ENCODE results near the gene TCEAL1. TPM values are rescaled to one million over a fixed set of nuclear protein-coding genes. Genes with fewer than 3 reads are reported as not detected.

The TCEAL1 gene
- polyA plus RNA-seq, 1 donor (not counting 4 experiments of a cell fraction or from before 2014, with no cell fraction given) = 21.5 TPM

GRCh38 chrX:103640401-103641155, 11.8 kb downstream of the TCEAL1 start:
- Histone ChIP-seq H2AFZ (ENCODE audit: control insufficient read depth, low read length) (no peak overlapping the region), H3K36me3 (ENCODE audit: control insufficient read depth in 2 of 2, extremely low read depth in 1 of 2, insufficient read depth in 2 of 2, low read length in 2 of 2) (no peaks in the 10 kb centered on the region), H3K4me2 (ENCODE audit: control insufficient read depth, extremely low read depth, insufficient read depth, low read depth, low read length) (no peak overlapping the region), H3K9me3 (ENCODE audit: control insufficient read depth, low read depth, low read length) (no peaks in the 10 kb centered on the region), H3K9me1 (ENCODE audit: control insufficient read depth, extremely low read depth, insufficient read depth, low read length) (no peaks in the 10 kb centered on the region), H3K27ac (ENCODE audit: control insufficient read depth, insufficient read depth, low read length) (no peak overlapping the region), H4K20me1 (ENCODE audit: control insufficient read depth, extremely low read depth, insufficient read depth, low read length) (no peaks in the 10 kb centered on the region), H3K4me3 (ENCODE audit: control insufficient read depth in 2 of 3, extremely low read depth in 1 of 3, insufficient read depth in 2 of 3, low read depth in 1 of 3, low read length in 3 of 3) (no peak overlapping the region), H3K27me3 (ENCODE audit: control insufficient read depth, extremely low read depth, insufficient read depth, low read length) (no peaks in the 10 kb centered on the region), H3K79me2 (ENCODE audit: control insufficient read depth, insufficient read depth, low read length) (no peaks in the 10 kb centered on the region), H3K9ac (ENCODE audit: control insufficient read depth, extremely low read depth, insufficient read depth, low read length) (no peak overlapping the region), H3K4me1 (ENCODE audit: control insufficient read depth, extremely low read depth, insufficient read depth, low read length) (peaks cover 19% of the 10 kb centered on the region)
- dilution Hi-C loops (cut with MboI; ENCODE audit: extremely low pct_ligation_motif_present, low sequenced_read_pairs) = no loop called here
- no peak for DNase-seq (ENCODE audit: low read depth, low spot score)
- TF ChIP-seq EZH2 (IDR thresholded peaks at IDR 0.05; ENCODE audit: low read length) = no peak
- TF ChIP-seq, protein P1, sequence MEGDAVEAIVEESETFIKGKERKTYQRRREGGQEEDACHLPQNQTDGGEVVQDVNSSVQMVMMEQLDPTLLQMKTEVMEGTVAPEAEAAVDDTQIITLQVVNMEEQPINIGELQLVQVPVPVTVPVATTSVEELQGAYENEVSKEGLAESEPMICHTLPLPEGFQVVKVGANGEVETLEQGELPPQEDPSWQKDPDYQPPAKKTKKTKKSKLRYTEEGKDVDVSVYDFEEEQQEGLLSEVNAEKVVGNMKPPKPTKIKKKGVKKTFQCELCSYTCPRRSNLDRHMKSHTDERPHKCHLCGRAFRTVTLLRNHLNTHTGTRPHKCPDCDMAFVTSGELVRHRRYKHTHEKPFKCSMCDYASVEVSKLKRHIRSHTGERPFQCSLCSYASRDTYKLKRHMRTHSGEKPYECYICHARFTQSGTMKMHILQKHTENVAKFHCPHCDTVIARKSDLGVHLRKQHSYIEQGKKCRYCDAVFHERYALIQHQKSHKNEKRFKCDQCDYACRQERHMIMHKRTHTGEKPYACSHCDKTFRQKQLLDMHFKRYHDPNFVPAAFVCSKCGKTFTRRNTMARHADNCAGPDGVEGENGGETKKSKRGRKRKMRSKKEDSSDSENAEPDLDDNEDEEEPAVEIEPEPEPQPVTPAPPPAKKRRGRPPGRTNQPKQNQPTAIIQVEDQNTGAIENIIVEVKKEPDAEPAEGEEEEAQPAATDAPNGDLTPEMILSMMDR (optimal IDR thresholded peaks at IDR 0.05 in 1 of 3, IDR thresholded peaks at IDR 0.05 in 1 of 3, conservative IDR thresholded peaks at IDR 0.05 in 1 of 3; ENCODE audit: extremely low read depth in 1 of 3, insufficient read depth in 2 of 3, low read length in 3 of 3) = no peak
- FAIRE-seq = no peak

GRCh38 chrX:103644125-103644524, 15.3 kb downstream of the TCEAL1 start:
- Histone ChIP-seq H3K36me3 (ENCODE audit: control insufficient read depth in 2 of 2, extremely low read depth in 1 of 2, insufficient read depth in 2 of 2, low read length in 2 of 2) (no peaks in the 10 kb centered on the region), H3K9me1 (ENCODE audit: control insufficient read depth, extremely low read depth, insufficient read depth, low read length) (no peaks in the 10 kb centered on the region), H3K9me3 (ENCODE audit: control insufficient read depth, low read depth, low read length) (no peaks in the 10 kb centered on the region), H2AFZ (ENCODE audit: control insufficient read depth, low read length) (no peak overlapping the region), H3K79me2 (ENCODE audit: control insufficient read depth, insufficient read depth, low read length) (no peaks in the 10 kb centered on the region), H4K20me1 (ENCODE audit: control insufficient read depth, extremely low read depth, insufficient read depth, low read length) (no peaks in the 10 kb centered on the region), H3K4me2 (ENCODE audit: control insufficient read depth, extremely low read depth, insufficient read depth, low read depth, low read length) (no peak overlapping the region), H3K27ac (ENCODE audit: control insufficient read depth, insufficient read depth, low read length) (no peak overlapping the region), H3K4me3 (ENCODE audit: control insufficient read depth in 2 of 3, extremely low read depth in 1 of 3, insufficient read depth in 2 of 3, low read depth in 1 of 3, low read length in 3 of 3) (no peak overlapping the region), H3K9ac (ENCODE audit: control insufficient read depth, extremely low read depth, insufficient read depth, low read length) (no peak overlapping the region), H3K4me1 (ENCODE audit: control insufficient read depth, extremely low read depth, insufficient read depth, low read length) (peaks cover 4% of the 10 kb centered on the region), H3K27me3 (ENCODE audit: control insufficient read depth, extremely low read depth, insufficient read depth, low read length) (no peaks in the 10 kb centered on the region)
- FAIRE-seq = no peak
- dilution Hi-C loops (cut with MboI; ENCODE audit: extremely low pct_ligation_motif_present, low sequenced_read_pairs) = no loop called here
- TF ChIP-seq, protein P1 (optimal IDR thresholded peaks at IDR 0.05 in 1 of 3, IDR thresholded peaks at IDR 0.05 in 1 of 3, conservative IDR thresholded peaks at IDR 0.05 in 1 of 3; ENCODE audit: extremely low read depth in 1 of 3, insufficient read depth in 2 of 3, low read length in 3 of 3) = no peak
- no peak for TF ChIP-seq EZH2 (IDR thresholded peaks at IDR 0.05; ENCODE audit: low read length)
- no peak for DNase-seq (ENCODE audit: low read depth, low spot score)

All from keratinocyte (primary cell).